Tibial nerve (tissue), 4 donors: ENCODE data around the gene GATC.
"Not testable (repeated sequence)": the region's sequence is repeated elsewhere in the genome, so short reads cannot be mapped to it uniquely, and the experiment has no call there.

Source experiments
- CTCF ChIP-seq, 5 experiments: fragments of 200-600 bp in 3 of 5; fragments of 450-650 bp in 2 of 5; sonication (generic) in 3 of 5; IDR thresholded peaks; one replicate each; pipeline ENCODE4 v1.5.1; 2016 to 2019; ENCODE audit warnings: antibody characterized with exemption in 5 of 5, mild to moderate bottlenecking in 3 of 5, moderate library complexity in 2 of 5
- EP300 ChIP-seq, 2 donors: sonication (generic); formaldehyde crosslinking; IDR thresholded peaks; one replicate each; pipeline ENCODE4 v1.6.1; 2017; ENCODE audit warnings: antibody characterized with exemption in 2 of 2, mild to moderate bottlenecking in 1 of 2
- POLR2A ChIP-seq, 2 donors: fragments of 450-650 bp; IDR thresholded peaks; one replicate each; pipeline ENCODE4 v1.6.1; 2017; ENCODE audit warnings: antibody characterized with exemption in 2 of 2, mild to moderate bottlenecking in 2 of 2, moderate library complexity in 2 of 2

- not testable (repeated sequence) for TF ChIP-seq POLR2A, CTCF, EP300 (IDR thresholded peaks at IDR 0.05)
Measured at GRCh38 chr12:120446844-120447178, 567 bp downstream of the GATC start.
